ENCODE measurements around the gene CEACAM4.
A peak's percentile ranks its signal among the peaks of the same experiment; 100 is the strongest.

Gene CEACAM4

DNA sequence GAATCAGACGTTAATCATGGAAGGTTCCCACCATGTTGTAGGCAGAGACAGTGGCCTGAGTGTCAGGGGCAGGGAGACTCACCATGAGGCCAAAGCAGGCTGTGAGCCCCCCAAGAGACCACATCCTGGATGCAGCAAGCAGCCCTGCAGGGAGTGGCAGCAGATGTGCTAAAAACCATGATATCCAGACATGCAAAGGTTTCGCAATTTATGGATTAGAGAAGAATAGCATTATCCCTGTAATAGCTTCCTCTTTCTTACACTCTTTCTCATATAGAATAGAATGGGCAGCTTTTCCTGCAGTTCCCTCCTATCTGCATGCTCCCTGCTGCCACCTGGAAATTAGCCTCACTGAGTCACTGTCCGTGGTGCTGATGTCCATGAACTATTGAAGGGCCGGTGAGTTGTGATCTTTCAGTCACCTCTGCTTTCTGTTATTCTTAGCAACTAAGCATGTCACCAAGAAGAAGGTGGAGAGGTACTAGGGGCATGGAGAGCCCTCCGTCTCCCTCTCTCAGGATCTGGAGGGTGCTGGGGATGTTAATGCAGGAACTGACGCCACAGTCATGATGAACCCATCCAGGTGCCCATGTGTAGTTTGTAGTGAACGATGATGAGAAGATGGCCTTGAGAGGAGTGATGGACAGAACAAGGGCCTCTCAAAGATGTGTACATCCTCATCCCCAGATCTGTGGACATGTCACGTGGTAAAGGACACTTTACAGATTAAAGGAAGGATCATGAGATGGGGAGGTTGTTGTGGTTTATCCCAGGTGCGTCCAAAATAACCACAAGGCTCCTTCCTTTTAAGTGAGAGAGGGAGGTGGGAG lies 9.9 kb downstream of the CEACAM4 start:
- peak; percentile 36 for DNase-seq

DNA sequence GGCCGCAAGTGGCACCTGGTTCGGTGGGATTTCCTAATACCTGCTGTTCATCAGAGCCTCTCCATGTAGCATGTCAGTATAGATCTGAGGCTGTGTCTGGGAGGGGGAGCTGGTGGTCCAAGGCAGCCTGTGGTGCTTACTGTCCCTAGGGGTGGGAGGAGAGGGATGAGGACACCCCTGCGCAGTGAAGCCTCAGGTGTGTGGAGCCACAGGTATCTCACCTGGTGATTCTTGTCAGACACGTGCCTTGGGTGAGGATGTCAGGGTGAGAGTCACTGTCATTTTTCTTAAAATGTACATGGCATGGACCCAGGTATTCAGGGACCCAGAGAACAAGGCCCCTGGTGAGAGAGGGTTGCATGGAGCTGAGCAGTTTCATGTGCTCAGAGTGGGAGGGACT lies 11.7 kb downstream of the CEACAM4 start:
- DNase-seq, result no peak

DNA sequence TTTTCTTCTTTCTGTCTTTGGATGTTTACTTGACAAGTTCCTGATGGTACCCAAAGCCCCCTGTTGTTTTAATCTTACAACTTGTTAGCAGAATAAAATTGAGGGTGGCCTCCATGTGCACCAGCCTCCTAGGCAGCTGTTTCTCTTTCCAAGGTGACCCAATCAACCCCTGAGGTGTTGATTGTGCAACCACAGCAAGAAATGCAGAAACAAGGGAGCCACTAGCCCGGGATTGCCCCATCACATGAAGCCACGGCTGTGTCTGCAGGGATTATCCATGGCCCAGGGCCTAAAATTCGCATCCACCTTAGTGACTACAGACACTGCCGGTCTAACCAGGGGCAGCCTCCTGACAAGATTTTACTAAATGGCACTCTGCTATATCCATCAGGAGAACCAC lies 14.4 kb downstream of the CEACAM4 start:
- peak; percentile 50 for DNase-seq

DNA sequence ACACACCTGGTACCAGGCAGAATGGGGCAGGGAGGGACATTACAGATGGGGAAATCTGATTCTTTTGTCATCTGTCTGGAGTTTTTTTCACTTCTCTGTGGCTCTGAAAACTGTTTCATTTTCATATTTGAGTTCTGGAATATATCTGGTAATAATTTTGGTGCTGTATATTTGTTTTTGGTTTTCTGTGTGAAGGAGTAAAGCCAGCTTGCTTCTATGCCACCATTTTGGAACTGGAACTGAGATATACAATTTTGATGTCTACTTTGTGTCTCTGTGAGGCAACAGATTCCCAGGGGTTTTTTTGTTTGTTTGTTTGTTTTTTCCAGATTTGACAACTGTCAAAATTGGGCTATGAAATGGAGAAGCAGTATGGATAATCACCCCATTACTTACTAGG lies 16.1 kb downstream of the CEACAM4 start:
- DNase-seq, result peak; percentile 26

DNA sequence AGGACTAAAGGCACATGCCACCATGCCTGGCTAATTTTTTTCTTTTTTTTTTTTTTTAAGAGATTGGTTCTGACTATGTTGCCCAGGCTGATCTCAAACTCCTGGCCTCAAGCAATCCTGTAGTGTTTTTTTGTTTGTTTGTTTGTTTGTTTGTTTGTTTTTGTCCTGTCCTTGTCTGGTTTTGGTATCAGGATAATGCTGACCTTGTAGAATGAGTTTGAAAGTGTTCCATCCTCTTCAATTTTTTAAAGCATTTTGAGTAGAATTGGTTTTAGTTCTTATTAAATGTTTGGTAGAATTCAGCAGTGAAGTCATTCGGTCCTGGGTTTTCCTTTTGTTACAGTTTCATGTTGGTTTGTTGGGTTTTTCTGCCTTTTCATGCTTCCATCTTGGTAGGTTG lies 19.2 kb downstream of the CEACAM4 start:
- DNase-seq, result no peak

DNA sequence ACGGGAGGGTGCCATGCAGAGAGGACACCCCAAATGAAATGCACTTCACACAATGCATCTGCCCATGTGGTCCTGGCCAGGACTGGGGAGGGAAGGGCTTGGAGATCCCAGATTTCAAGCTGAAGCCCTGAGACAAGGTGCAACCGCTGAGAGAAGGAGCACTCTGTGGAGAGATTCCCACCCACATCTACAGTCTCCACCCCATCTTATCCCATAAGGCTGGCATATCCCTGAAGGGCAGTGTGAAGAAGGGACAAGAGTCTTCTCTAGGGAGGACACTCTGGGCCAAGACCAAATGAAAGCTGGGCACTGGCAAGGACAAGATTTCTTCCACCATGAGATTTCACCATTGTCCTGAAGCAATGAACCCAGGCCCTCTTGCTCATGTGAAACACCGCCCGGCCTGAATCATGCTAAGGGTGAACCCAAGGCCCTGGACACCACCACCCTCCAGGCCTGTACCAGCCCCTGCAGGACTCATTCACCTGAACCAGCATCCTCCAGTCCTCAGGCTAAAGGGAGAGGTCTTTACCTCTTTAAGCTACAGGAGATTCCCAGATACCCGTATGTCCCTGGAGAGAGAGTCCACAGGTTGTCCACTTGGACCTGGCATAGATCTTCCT lies 20.5 kb downstream of the CEACAM4 start:
- DNase-seq, result no peak

DNA sequence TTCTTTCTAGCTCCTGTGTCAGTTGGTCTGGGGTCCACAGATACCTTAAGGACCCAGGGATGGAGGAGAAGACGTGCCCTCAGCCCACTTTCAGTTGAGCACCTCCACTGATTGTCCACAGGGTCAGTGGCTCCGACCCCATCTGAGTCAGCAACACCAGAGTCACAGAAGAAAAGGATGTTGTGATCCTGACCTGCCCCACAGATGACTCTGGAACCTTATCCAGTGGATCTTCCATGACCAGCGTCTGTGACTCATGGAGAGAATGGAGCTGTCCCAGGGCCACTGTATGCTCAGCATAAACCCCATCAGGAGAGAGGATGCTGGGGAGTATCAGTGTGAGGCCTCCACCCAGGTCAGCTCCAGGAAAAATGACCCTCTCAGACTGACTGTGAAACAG lies 22.0 kb downstream of the CEACAM4 start:
- no peak for DNase-seq

DNA sequence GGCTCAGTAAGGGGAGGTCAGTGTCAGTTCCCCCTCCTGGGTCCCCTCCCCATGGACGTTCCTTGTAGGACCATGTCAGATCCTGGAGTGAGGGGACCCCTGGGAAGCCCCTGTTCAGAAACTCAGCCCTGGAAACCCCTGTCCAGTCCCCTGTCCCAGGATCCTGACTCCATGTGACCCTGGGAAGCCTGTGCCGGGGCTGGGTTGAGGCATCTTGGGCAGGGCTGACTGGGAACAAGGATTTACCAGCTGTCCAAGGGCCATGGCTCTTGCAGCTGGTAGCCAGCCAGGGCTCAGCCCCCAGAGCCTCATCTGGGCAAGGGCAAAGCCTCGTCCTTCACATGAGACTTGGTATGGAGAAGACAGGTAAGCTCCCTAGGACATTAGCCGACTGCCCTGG lies 25.1 kb downstream of the CEACAM4 start:
- no peak for DNase-seq

DNA sequence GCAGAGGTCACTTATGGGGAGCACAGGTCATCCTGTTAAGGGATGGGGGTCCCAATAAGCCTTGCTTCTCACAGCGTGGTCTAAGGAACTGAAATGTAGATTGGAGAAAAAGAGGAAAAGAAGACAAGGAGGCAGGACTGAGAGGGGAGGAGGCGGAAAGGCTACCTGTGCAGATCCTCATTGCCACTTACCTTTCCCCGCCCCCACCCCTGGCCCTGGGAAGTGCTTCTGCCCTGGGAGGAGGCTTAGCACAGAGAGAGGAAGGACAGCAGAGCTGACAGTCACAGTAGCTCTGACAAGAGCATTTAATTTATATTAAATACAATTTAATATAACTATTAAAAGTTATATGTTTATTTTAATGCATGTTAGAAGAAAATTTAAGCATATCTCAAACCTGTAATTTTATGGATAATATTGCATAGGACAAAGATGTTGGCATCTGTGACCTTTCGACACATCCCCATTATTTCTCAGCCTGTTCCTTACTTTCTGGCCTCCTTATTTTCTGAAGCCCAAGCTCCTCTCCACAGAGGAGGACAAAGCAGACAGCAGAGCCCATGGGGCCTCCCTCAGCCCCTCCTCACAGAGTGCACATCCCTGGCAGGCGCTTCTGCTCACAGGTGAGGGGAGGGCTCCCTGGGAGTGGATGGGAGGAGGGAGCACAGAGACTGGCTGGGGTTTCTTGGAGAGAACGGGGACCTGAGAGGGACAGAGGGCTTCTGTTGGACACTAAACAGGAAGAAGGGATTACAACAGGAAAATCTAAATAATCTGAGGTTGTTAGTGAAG lies 27.5 kb downstream of the CEACAM4 start:
- DNase-seq, result no peak

DNA sequence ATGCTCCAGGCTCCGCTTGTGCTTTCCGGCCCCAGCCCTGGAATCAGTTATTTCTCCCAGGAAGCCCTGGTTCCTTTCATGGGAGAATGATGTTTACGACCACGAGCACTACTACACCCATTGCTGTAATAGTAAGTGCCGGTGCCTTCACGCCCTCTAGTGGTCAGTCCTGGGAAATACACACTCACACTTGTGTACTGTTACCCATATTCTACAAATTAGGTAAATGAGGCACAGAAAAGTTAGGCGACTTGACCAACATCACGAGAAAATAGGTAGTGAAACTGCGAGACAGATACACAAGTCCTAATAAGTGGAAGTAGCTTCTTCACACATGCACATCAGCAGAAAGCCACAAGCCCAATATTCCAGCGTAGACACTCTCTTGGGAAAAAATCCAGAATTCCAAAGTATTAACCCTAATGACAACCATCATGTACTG lies 29.3 kb downstream of the CEACAM4 start:
- DNase-seq, result peak; percentile 83

DNA sequence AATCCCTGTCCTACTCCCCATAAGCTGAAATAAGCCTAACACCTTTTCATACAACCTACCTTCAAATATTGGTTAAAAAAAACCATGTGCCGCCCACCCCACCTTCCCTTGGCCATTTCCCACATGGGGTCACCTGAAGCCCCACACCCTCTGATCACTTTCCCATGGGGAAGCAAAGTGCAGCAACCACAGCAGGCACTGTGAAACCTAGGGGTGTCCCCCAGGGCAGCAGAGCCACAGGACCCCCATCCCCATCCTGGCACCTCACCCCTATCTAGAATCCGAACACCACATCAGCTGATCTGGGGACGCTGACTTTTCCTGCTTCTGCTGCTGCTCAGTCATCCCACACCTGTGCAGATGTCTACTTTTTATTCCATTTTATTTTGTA lies 31.0 kb downstream of the CEACAM4 start:
- no peak for DNase-seq

DNA sequence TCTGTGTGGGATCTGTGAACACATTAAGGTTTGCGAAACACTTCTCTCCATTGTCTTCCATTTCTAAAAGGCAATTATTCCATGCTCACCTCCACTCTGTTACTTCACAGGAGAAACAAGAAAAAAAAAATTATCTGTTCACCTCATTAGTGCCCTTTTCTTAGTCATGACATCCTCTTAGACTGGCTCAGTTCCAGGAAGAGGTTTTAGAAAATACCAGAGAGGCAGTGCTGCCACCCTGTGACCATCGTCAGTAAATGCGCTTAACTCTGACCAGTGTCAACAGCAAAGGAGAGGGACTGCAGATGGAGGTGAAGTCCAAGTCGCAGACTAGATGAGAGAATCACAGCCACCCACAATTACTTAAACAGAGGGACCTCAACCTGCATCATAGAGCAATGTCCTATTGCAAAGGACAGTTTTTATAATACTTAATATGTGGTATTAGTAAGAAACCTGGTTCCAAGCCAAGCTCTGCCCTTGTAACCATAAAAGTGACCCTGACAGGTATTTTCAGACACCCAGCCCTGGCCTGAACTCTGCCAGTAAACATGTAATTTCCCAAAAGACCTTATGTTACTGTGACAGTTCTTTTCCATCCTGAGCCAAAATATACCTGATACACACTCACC lies 31.5 kb downstream of the CEACAM4 start:
- peak; percentile 86 for DNase-seq

DNA sequence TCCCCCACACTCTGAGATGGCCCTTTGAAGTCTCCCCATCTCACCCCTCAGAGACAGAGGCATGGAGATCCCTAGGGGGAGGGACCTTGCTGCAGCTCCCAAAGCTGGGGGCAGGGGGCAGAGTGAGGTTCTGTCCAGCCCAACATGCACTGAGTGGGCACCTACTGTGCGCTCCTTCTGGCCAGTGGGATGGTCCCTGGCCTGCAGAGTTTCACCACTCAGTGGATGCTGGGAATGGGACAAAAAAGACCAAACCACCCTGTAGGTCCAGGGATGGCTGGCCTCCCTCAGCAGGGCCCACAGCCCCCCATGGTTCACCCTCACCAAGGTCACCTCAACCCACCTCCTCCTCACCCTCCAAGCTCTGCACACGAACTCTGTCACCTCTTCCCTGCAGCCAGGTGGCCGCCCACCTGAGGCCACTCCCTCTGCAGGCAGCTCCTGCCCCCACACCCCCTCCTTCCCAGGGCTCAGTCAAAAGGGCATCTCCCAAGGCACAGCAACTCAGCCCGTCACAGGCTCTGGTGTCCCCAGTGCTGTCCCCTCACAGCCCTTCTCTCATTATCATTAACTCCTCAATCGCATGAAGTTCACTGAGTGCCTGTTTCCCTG lies 34.8 kb downstream of the CEACAM4 start:
- no peak for DNase-seq

DNA sequence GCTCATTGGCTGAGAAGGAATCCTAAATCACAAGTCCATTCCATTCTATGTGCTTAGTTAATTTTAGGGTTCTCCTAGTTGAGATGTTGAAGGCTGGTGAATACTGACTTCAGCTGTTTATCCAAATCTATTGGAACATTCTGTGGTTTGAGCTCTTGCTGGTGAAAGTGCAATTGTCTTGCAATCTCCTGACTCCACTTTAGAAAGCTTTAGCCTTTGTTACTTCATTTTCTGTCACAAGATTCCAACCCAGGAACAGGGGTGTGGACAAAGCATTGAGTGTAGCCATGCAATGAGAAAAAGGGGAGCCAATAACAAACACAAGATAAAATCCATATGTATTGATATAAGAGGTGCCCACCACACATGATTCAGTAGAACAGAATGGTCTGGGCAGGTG lies 35.9 kb downstream of the CEACAM4 start:
- no peak for DNase-seq

DNA sequence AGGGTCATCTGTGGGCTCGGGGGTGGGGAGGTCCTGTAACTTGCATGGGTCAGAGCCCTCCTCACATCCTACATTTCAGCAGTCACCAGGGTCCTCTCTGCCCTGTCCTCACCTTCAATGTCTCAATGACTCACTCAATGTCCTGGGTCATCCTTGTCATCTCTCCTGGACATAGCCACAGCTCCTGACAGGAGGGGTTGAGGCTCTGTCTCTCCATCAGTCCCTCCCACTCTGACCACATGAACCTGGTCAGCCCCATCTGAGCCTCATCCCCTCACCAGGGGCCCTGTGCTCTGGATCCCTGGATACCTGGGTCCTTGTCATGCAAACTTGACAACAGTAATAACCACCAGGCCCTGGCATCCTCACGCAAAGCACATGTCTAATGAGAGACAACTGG lies 37.5 kb downstream of the CEACAM4 start:
- no peak for DNase-seq

DNA sequence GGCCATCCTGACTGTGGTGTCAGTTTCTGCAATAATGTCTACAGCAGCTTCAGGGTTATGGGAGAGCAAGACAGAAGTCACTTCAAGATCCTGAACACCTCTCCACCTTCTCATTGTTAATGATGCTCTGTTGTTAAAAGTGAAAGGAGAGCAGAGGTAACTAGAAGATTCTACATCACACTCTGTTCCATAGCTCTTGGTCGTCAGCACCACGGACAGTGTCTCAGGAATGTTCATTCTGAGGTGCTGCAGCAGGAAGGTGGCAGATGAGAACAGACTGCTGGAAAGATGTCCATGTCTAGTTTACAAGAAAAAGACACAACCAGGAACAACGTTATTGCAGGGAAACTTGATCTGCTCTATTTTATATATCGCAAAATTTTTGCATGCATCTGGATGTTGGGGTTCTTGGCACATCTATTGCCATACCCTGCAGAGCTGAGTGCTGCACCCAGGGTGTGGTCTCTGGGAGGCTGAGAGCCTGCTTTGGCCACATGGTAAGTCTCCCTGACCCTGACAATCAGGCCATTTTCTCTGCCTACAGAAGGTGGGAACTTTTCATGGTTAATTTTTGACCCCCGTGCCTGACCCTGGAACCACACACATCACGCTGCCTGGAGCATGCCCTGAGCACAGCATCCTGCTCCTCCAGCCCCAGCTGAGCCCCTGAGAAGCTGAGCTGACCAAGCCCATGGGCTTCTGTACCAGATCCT lies 38.2 kb downstream of the CEACAM4 start:
- no peak for DNase-seq

DNA sequence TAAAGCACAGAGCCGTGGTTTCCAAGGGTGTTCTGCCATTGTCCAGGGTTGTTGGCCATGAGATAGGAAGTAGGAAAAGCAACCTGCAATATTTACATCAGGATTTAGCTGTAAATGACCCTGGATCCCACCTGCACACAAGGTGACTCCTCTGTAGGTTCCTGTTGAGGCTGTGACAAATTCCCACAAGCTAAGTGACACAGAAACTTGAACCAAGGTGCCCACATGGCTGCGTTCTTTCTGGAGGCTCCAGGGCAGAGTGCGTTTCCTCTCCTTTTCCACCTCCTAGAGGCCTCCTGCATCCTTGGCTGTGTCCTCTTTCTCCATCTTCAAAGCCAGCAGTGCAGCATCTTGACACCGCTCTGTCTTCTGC lies 39.0 kb downstream of the CEACAM4 start:
- no peak for DNase-seq

DNA sequence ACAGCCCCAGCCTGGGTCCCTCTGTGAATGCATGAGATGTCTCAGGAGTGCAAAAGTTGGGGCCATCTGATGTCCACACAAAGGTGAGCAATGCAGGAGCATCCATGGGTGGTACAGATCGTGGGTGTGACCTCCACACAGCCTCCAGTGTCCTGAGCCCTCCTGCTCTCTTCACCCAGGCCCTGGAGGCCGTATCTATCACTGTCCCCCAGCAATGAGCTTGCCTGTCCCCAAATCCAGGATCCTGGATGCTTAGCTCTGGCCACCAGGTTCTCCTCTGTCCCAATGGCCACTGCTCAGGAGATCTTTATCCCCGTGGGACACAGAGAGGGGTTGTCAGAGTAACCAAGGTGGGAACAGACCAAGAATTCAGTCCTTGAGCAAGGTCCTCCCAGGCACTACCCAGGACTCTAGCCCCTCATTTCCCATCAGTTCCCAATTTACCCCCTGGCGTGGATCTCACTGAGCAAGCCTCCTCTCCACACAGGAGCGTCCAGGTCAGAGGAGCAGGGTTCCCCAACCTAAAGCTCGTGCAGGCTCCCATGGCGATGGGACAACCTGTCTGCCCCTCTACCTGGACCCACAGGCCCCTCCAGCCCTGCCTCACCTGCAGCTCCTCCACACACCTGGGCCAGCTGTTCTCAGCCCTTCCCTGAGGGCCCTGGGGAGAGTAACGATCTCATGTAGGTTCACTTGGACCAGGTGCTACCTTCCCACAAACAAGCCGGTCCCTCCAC lies 39.6 kb downstream of the CEACAM4 start:
- DNase-seq, result no peak

DNA sequence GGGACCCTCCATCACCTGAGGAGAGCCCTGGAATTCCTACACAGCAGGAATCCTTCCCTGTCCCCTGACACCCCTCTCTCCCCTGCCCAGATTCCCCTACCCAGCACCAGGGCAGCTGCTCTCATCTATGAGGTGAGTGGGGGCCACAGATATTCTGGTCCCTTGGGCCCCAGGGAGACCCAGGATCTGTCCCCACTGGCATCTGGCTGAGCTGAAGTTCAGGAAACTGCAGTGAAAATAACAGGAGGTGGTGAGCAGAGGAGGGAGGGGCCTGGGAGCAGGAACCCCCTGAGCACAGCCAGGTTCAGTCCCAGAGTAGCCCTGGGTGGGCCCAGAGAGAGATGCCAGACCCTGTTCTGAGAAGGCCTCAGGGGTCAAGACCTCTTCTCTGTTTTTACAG lies 40.8 kb downstream of the CEACAM4 start:
- no peak for DNase-seq

DNA sequence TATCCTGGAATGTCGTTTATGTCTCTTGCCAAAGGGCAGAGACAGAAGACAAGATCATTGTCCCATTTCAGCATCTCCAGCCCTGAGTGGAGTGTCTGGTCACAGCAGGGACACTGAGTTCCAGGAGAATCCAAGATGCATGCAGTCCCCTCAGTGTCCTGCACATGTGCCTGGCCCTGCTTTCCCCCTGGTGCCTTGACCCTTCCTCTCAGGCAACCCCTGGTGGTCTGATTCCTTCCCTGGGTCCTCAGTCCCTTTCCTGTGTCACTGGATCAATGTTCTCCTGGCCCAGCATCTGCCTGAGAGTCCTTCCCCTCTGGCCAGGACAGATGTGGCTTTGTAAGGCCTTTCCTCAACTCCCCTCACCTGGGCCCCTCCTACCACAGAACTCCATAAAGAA lies 41.9 kb downstream of the CEACAM4 start:
- DNase-seq, result no peak

DNA sequence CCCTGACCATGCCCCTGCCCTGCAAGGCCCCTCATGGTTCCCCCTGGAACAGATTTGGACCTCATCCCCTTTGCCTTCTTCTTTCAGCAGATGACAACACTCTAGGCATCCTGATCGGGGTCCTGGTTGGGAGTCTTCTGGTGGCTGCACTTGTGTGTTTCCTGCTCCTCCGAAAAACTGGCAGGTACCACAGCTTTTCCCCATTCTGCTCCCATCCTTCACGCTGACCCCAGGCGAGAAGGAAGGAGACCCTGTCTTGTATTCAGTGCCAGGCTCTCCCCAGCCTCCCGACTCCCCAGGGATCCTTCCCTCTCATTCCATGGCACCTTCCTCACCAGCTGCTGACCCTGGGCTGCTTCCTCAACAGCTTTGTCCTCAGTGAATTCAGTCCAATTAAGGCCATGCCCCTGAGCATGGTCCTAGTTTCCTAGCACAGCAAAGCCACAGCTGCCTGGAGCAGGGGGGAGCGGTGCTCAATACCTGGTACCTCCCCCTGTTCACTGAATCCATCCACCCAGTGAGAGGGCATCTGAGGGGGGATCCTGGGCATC lies 42.5 kb downstream of the CEACAM4 start:
- DNase-seq, result no peak
